Stomach (tissue), 4 donors: ENCODE data around the gene RBM15.

Experiments
- EP300 ChIP-seq: sonication (generic); formaldehyde crosslinking; IDR thresholded peaks from one replicate; pipeline ENCODE4 v1.6.1; 2017; ENCODE audit warnings: antibody characterized with exemption
- POLR2A ChIP-seq, 4 donors: fragments of 450-650 bp; IDR thresholded peaks; one replicate each; pipeline ENCODE4 v1.6.1; 2016; ENCODE audit warnings: antibody characterized with exemption in 4 of 4, control low read depth in 2 of 4, mild to moderate bottlenecking in 1 of 4, moderate library complexity in 1 of 4
- POLR2AphosphoS5 ChIP-seq, 3 donors: sonication (generic); formaldehyde crosslinking; IDR thresholded peaks; one replicate each; pipeline ENCODE4 v1.6.1; 2016; ENCODE audit warnings: antibody characterized with exemption in 3 of 3
- TF ChIP-seq, protein P1 (sequence below), 7 experiments: fragments of 450-650 bp in 4 of 7; fragments of 200-600 bp in 3 of 7; sonication (generic) in 3 of 7; IDR thresholded peaks; one replicate each; pipeline ENCODE4 v1.5.1; 2016 to 2019; ENCODE audit warnings: antibody characterized with exemption in 7 of 7, control low read depth in 2 of 7, mild to moderate bottlenecking in 1 of 7

DNA sequence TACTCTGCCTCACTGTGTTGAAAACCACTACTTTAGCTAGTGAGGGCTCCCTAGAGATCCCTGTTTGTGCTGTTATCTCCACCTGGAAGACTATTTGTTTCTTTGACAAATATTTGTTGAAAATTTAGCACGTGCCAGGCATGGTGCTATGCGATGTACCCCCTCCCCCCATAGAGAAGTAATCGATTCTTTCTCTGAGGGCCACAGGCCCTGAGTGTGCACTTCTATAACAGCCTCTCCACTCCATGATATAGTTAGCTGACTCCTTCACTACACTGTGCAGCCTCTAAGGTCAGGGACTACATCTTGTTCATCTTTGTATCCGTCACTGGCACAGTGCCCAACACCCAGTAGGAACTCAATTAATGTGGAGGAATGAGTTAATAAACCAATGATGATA lies 17.3 kb upstream of the RBM15 start:
- TF ChIP-seq EP300 (no peak), POLR2A (IDR thresholded peaks at IDR 0.05) (no peak), POLR2AphosphoS5 (IDR thresholded peaks at IDR 0.05) (no peak)
- TF ChIP-seq, protein P1, sequence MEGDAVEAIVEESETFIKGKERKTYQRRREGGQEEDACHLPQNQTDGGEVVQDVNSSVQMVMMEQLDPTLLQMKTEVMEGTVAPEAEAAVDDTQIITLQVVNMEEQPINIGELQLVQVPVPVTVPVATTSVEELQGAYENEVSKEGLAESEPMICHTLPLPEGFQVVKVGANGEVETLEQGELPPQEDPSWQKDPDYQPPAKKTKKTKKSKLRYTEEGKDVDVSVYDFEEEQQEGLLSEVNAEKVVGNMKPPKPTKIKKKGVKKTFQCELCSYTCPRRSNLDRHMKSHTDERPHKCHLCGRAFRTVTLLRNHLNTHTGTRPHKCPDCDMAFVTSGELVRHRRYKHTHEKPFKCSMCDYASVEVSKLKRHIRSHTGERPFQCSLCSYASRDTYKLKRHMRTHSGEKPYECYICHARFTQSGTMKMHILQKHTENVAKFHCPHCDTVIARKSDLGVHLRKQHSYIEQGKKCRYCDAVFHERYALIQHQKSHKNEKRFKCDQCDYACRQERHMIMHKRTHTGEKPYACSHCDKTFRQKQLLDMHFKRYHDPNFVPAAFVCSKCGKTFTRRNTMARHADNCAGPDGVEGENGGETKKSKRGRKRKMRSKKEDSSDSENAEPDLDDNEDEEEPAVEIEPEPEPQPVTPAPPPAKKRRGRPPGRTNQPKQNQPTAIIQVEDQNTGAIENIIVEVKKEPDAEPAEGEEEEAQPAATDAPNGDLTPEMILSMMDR (IDR thresholded peaks at IDR 0.05), result no peak
